Neural cell (in vitro differentiated cells): ENCODE measurements around the gene UCMA. TPM values are rescaled to one million over a fixed set of nuclear protein-coding genes. Genes with fewer than 3 reads are reported as not detected.

Experiments used
- H2AFZ ChIP-seq: fragments of 200-600, 300-800 bp; sonication (generic), shearing (Covaris generic); 2 replicates; pipeline ENCODE4 v1.6.0; 2014; ENCODE audit warnings: low read depth, mild to moderate bottlenecking, antibody characterized with exemption, low read length, moderate library complexity
- H3F3A ChIP-seq: fragments of 200-600 bp; shearing (Covaris generic); 2 replicates; pipeline ENCODE4 v1.6.1; 2016; ENCODE audit warnings: mild to moderate bottlenecking, moderate library complexity, mixed read lengths, antibody characterized with exemption, low read length; ENCODE audit not compliant: insufficient read depth, poor library complexity, severe bottlenecking
- H3K27ac ChIP-seq: fragments of 200-600, 300-800 bp; sonication (generic), shearing (Covaris generic); 2 replicates; pipeline ENCODE4 v1.5.1; 2014; ENCODE audit warnings: mild to moderate bottlenecking, low read length, moderate library complexity
- H3K27me3 ChIP-seq: fragments of 300-800, 200-600 bp; sonication (generic), shearing (Covaris generic); 2 replicates; pipeline ENCODE4 v1.6.0; 2014; ENCODE audit warnings: mild to moderate bottlenecking, low read depth, low read length, moderate library complexity; ENCODE audit not compliant: insufficient read depth
- H3K36me3 ChIP-seq: fragments of 300-800, 200-600 bp; sonication (generic), shearing (Covaris generic); 2 replicates; pipeline ENCODE4 v1.5.1; 2014; ENCODE audit warnings: mild to moderate bottlenecking, antibody characterized with exemption, low read length, moderate library complexity; ENCODE audit not compliant: insufficient read depth
- H3K4me2 ChIP-seq: fragments of 300-800, 200-600 bp; sonication (generic), shearing (Covaris generic); 2 replicates; pipeline ENCODE4 v1.6.0; 2014; ENCODE audit warnings: mild to moderate bottlenecking, low read length
- H3K4me3 ChIP-seq: fragments of 300-800, 200-600 bp; sonication (generic), shearing (Covaris generic); 2 replicates; pipeline ENCODE4 v1.5.1; 2014; ENCODE audit warnings: mild to moderate bottlenecking, low read length, moderate library complexity
- H3K79me2 ChIP-seq: fragments of 200-600 bp; shearing (Covaris generic); replicated peaks from 2 replicates; pipeline ENCODE4 v1.6.0; 2014; ENCODE audit warnings: mild to moderate bottlenecking, low read length, moderate library complexity; ENCODE audit not compliant: insufficient read depth
- H3K9ac ChIP-seq: fragments of 300-800, 200-600 bp; sonication (generic), shearing (Covaris generic); 2 replicates; pipeline ENCODE4 v1.6.1; 2016; ENCODE audit warnings: mild to moderate bottlenecking, low read length, mixed read lengths
- H3K9me2 ChIP-seq: fragments of 200-600 bp; shearing (Covaris generic); 2 replicates; pipeline ENCODE4 v1.6.1; 2016; ENCODE audit warnings: mild to moderate bottlenecking, low read length, mixed read lengths; ENCODE audit not compliant: insufficient read depth
- H3K9me3 ChIP-seq: fragments of 200-600, 300-800 bp; sonication (generic), shearing (Covaris generic); 2 replicates; pipeline ENCODE4 v1.6.1; 2016; ENCODE audit warnings: mild to moderate bottlenecking, mixed run types, low read length, moderate library complexity, mixed read lengths
- H4K20me1 ChIP-seq: fragments of 200-600 bp; shearing (Covaris generic); 2 replicates; pipeline ENCODE4 v1.6.1; 2016; ENCODE audit warnings: mild to moderate bottlenecking, mixed run types; ENCODE audit not compliant: insufficient read depth
- EP300 ChIP-seq: fragments of 450-650 bp; conservative IDR thresholded peaks from 2 replicates; pipeline ENCODE4 v1.6.1; 2014; ENCODE audit warnings: antibody characterized with exemption, mild to moderate bottlenecking, moderate library complexity; ENCODE audit not compliant: poor library complexity, severe bottlenecking
- EZH2 ChIP-seq: fragments of 200-600, 300-800 bp; shearing (Covaris generic), sonication (generic); IDR thresholded peaks from 2 replicates; pipeline ENCODE4 v1.6.1; 2014; ENCODE audit warnings: antibody characterized with exemption, low read length, borderline replicate concordance, mild to moderate bottlenecking; ENCODE audit not compliant: insufficient read depth, poor library complexity, severe bottlenecking
- MXI1 ChIP-seq: fragments of 450-650 bp; conservative IDR thresholded peaks from 2 replicates; pipeline ENCODE4 v1.6.1; 2014; ENCODE audit warnings: antibody characterized with exemption, mild to moderate bottlenecking; ENCODE audit not compliant: poor library complexity, severe bottlenecking
- POLR2AphosphoS5 ChIP-seq: IDR thresholded peaks from 2 replicates; pipeline ENCODE4 v1.6.1; 2012
- RAD21 ChIP-seq: fragments of 450-650 bp; conservative IDR thresholded peaks from 2 replicates; pipeline ENCODE4 v1.6.1; 2014; ENCODE audit warnings: antibody characterized with exemption, mild to moderate bottlenecking, moderate library complexity
- SMC3 ChIP-seq: fragments of 450-650 bp; conservative IDR thresholded peaks from 2 replicates; pipeline ENCODE4 v1.6.1; 2014; ENCODE audit warnings: antibody characterized with exemption, mild to moderate bottlenecking, moderate library complexity; ENCODE audit not compliant: poor library complexity
- TAF1 ChIP-seq: IDR thresholded peaks from 2 replicates; pipeline ENCODE4 v1.6.1; 2012; ENCODE audit warnings: low read depth
- polyA plus RNA-seq: library from polyadenylated mRNA; depleted of rRNA; stranded (reverse); fragments of >200 nt; gene quantifications from 2 replicates; pipeline ENCODE4 v1.2.3, GENCODE V29; 2014
- small RNA-seq, 3 experiments: library from RNA; depleted of rRNA; stranded (forward); fragments of <200 nt; gene quantifications; one replicate each; pipeline ENCODE3, GENCODE V24; 2012
- TF ChIP-seq, protein P1 (sequence below): fragments of 450-650 bp; IDR thresholded peaks from 2 replicates; pipeline ENCODE4 v1.5.1; 2014; ENCODE audit warnings: antibody characterized with exemption, mild to moderate bottlenecking, moderate library complexity; ENCODE audit not compliant: poor library complexity, severe bottlenecking
- TF ChIP-seq, protein P2 (sequence below): IDR thresholded peaks from 2 replicates; pipeline ENCODE4 v1.6.1; 2012; ENCODE audit warnings: borderline replicate concordance

UCMA gene
- polyA plus RNA-seq, 1 donor from 2014 or later = not detected

DNA sequence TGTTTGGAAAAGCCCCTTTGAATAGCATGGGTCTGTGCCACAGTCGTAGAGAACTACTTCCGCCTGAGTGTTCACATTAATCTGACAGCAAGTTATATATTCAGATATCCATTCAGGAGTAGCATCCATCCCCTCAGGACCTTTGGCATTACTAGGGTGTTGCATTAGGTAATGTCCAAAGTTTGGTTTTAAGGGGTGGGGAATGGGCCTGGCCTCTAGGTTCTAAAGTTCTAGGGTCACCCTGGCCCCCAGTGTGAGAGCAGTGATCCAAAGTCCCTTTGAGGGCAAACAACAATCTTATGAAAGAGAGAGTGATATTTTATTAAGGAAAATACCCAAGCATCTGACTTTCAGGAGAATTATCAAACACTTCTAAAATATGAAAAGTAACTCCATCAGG lies 60.6 kb downstream of the UCMA start:
- H3F3A ChIP-seq = no peaks in the 10 kb centered on the region
- H3K9ac ChIP-seq = no peak overlapping the region
- no peaks in the 10 kb centered on the region for H4K20me1 ChIP-seq
- no peak overlapping the region for H3K4me2 ChIP-seq
- TF ChIP-seq TAF1 (no peak), EP300 (no peak), POLR2AphosphoS5 (no peak), RAD21 (no peak), SMC3 (no peak), EZH2 (no peak), MXI1 (no peak)
- TF ChIP-seq, protein P1, sequence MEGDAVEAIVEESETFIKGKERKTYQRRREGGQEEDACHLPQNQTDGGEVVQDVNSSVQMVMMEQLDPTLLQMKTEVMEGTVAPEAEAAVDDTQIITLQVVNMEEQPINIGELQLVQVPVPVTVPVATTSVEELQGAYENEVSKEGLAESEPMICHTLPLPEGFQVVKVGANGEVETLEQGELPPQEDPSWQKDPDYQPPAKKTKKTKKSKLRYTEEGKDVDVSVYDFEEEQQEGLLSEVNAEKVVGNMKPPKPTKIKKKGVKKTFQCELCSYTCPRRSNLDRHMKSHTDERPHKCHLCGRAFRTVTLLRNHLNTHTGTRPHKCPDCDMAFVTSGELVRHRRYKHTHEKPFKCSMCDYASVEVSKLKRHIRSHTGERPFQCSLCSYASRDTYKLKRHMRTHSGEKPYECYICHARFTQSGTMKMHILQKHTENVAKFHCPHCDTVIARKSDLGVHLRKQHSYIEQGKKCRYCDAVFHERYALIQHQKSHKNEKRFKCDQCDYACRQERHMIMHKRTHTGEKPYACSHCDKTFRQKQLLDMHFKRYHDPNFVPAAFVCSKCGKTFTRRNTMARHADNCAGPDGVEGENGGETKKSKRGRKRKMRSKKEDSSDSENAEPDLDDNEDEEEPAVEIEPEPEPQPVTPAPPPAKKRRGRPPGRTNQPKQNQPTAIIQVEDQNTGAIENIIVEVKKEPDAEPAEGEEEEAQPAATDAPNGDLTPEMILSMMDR = no peak
- TF ChIP-seq, protein P2, sequence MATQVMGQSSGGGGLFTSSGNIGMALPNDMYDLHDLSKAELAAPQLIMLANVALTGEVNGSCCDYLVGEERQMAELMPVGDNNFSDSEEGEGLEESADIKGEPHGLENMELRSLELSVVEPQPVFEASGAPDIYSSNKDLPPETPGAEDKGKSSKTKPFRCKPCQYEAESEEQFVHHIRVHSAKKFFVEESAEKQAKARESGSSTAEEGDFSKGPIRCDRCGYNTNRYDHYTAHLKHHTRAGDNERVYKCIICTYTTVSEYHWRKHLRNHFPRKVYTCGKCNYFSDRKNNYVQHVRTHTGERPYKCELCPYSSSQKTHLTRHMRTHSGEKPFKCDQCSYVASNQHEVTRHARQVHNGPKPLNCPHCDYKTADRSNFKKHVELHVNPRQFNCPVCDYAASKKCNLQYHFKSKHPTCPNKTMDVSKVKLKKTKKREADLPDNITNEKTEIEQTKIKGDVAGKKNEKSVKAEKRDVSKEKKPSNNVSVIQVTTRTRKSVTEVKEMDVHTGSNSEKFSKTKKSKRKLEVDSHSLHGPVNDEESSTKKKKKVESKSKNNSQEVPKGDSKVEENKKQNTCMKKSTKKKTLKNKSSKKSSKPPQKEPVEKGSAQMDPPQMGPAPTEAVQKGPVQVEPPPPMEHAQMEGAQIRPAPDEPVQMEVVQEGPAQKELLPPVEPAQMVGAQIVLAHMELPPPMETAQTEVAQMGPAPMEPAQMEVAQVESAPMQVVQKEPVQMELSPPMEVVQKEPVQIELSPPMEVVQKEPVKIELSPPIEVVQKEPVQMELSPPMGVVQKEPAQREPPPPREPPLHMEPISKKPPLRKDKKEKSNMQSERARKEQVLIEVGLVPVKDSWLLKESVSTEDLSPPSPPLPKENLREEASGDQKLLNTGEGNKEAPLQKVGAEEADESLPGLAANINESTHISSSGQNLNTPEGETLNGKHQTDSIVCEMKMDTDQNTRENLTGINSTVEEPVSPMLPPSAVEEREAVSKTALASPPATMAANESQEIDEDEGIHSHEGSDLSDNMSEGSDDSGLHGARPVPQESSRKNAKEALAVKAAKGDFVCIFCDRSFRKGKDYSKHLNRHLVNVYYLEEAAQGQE = no peak
- no peaks in the 10 kb centered on the region for H3K79me2 ChIP-seq
- H3K27me3 ChIP-seq = no peaks in the 10 kb centered on the region
- H3K9me2 ChIP-seq = no peaks in the 10 kb centered on the region
- no peaks in the 10 kb centered on the region for H3K36me3 ChIP-seq
- H3K4me3 ChIP-seq = no peak overlapping the region
- no peak overlapping the region for H2AFZ ChIP-seq
- no peaks in the 10 kb centered on the region for H3K9me3 ChIP-seq
- no peak overlapping the region for H3K27ac ChIP-seq

Small RNAs within 50 kb of the gene (small RNA-seq; reads per million reads assigned to genes)
- 0.06 to 0.36 (median 0.33) reads per million in 3 experiments for gene RNU6-6P

Other genes with a start within 250 kb of the UCMA start
- gene CCDC3, start 232.7 kb downstream of the UCMA start, polyA plus RNA-seq = 3.8 and 3.9 TPM in 2 replicates
- gene OPTN, start 134.2 kb downstream of the UCMA start, polyA plus RNA-seq = 31.0 and 38.2 TPM in 2 replicates
- 0.63 and 0.70 TPM in 2 replicates for gene MCM10, start 72.8 kb downstream of the UCMA start, polyA plus RNA-seq
- 7.7 and 9.1 TPM in 2 replicates for gene PHYH, start 65.7 kb upstream of the UCMA start, polyA plus RNA-seq
- 61.0 and 76.3 TPM in 2 replicates for gene SEPHS1, start 113.9 kb upstream of the UCMA start, polyA plus RNA-seq